Choroid plexus epithelial cell (primary cell): ENCODE data around the gene PI4KB.
"Not testable (repeated sequence)": the region's sequence is repeated elsewhere in the genome, so short reads cannot be mapped to it uniquely, and the experiment has no call there.

Experiments
- DNase-seq: peaks from one replicate; pipeline ENCODE4 v3.0.0-alpha.2; 2010; ENCODE audit warnings: low read depth
- H3K4me3 ChIP-seq: 2 replicates; pipeline ENCODE4 v1.5.1; 2011; ENCODE audit warnings: low read depth, mild to moderate bottlenecking, control low read depth, low read length, moderate library complexity
- TF ChIP-seq, protein P1 (sequence below): conservative IDR thresholded peaks from 2 replicates; pipeline ENCODE4 v1.5.1; 2011; ENCODE audit warnings: low read depth, mild to moderate bottlenecking, control low read depth, inconsistent platforms, low read length, moderate library complexity

PI4KB gene

GRCh38 chr1:151284013-151284577 lies 43.1 kb downstream of the PI4KB start:
- H3K4me3 ChIP-seq = no peak overlapping the region
- no peak for DNase-seq
- TF ChIP-seq, protein P1, sequence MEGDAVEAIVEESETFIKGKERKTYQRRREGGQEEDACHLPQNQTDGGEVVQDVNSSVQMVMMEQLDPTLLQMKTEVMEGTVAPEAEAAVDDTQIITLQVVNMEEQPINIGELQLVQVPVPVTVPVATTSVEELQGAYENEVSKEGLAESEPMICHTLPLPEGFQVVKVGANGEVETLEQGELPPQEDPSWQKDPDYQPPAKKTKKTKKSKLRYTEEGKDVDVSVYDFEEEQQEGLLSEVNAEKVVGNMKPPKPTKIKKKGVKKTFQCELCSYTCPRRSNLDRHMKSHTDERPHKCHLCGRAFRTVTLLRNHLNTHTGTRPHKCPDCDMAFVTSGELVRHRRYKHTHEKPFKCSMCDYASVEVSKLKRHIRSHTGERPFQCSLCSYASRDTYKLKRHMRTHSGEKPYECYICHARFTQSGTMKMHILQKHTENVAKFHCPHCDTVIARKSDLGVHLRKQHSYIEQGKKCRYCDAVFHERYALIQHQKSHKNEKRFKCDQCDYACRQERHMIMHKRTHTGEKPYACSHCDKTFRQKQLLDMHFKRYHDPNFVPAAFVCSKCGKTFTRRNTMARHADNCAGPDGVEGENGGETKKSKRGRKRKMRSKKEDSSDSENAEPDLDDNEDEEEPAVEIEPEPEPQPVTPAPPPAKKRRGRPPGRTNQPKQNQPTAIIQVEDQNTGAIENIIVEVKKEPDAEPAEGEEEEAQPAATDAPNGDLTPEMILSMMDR = no peak

DNA sequence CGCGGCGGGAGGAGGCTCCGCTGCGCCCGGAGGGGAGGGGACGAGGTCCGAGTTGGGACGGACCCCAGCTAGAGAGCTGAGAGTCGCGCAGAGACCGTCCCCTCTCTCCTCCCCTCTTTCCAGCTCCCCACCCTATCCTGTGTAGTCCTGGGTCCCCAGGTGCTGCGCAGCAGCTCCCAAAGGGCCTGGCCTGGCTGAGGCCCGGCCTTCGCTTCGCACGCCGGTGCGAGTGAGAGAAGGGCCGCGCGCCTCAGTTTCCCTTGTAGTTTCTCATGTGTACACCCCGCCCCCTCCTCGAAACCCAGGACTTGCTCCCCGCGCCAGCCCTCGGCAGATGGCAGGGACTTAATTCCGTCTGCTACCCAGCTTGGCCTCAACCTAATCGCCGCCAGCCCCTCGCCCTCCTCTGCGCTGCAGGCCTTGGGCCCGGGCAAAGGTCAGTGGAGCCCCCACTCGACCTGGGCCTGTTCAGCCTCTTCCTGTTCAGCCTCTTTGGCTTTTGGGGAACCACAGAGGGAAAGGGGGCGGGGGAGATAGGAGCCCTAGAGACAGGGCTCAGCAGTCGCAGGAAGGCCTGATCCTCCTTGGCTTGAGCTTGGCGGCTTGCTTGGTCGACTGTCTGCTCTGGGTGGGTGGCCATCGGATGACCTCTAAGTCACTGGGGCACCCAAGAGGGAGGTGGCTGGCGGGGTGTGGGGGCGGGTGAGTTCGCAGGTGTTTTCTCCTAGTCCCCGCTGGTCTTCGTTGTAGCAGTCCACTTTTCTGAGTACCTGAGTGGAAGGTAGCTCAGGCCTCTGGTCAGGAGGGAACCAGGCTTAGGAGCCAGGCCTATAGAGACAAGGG lies 44.1 kb downstream of the PI4KB start:
- TF ChIP-seq, protein P1 = no peak
- DNase-seq = no peak
- H3K4me3 ChIP-seq = peak overlapping the region; percentile 83

- peak; percentile 100 for DNase-seq
- TF ChIP-seq, protein P1 = no peak
- H3K4me3 ChIP-seq = peak within 1 kb of the TSS; percentile 97
Observed at GRCh38 chr1:151281969-151282882, 45.0 kb downstream of the PI4KB start, which contains the start of gene ZNF687. TSS of gene ZNF687 (plus strand) at chr1:151282299. CDS start at chr1:151286292, 3,993 bp downstream.

- H3K4me3 ChIP-seq = peak overlapping the region; percentile 97
- TF ChIP-seq, protein P1 = peak; percentile 16
- peak; percentile 99 for DNase-seq
Observed at GRCh38 chr1:151281225-151281968, 45.8 kb downstream of the PI4KB start.

DNA sequence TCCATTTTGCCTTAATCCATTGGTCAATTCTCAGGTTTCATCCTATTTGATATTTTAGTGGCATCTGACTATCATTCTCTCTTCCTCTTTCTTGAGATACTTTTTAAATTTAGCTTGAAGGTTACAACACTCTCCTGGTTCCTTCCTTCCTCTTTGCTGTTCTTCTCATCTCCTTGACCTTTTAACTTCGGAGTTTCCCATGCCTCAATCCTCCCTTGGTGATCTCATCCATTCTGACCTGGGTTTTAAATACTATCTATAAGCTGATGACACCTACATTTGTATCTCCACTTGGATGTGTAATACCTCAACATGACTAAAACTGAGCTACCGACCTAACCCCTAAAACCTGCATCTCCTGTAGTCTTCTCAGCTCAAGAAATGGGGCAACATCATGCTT lies 50.0 kb downstream of the PI4KB start:
- TF ChIP-seq, protein P1 = no peak
- DNase-seq = no peak
- H3K4me3 ChIP-seq = no peak overlapping the region

DNA sequence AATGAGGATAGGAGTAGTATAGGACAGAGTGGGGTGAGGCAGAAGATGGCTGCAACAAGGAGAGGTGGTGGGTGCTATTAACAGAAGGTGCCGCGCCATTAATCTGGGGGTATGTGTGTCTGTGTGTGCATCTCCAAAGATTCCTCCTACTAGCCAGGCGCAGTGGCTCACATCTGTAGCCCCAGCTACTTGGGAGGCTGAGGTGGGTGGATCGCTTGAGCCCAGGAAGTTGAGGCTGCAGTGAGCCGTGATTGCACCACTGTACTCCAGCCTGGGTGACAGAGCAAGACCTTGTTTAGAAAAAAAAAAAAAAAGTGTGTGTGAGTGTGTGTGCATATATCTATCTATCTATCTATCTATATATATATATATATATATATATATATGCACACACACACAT lies 51.9 kb downstream of the PI4KB start:
- not testable (repeated sequence) for DNase-seq, H3K4me3 ChIP-seq
